LoVo (cell line): ENCODE data around the gene IFI6.
"Not testable (repeated sequence)": the region's sequence is repeated elsewhere in the genome, so short reads cannot be mapped to it uniquely, and the experiment has no call there.

Experiments
- DNase-seq: peaks from one replicate; pipeline ENCODE4 v3.0.0-alpha.2; 2016; ENCODE audit warnings: low spot score

Gene IFI6

DNA sequence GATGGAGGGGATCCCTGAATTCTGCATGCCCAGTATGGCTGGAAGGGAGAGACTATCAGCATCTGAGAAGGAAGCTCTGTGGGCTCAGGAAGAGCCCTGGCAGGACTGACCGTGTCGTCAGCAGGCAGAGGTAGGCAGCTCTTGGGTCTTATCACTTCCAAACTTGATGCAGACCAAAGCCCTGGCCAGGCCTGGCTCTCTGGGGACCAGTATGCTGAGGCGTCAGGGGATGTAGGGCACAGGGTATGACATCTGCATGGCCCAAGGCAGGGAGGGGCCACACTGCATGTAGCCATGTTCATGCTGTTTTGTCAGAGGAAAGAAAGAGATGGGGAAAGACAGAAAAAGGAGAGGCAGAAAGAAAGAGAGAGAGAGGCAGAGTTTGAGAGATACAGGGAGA, 43.3 kb downstream of the IFI6 start:
- no peak for DNase-seq

DNA sequence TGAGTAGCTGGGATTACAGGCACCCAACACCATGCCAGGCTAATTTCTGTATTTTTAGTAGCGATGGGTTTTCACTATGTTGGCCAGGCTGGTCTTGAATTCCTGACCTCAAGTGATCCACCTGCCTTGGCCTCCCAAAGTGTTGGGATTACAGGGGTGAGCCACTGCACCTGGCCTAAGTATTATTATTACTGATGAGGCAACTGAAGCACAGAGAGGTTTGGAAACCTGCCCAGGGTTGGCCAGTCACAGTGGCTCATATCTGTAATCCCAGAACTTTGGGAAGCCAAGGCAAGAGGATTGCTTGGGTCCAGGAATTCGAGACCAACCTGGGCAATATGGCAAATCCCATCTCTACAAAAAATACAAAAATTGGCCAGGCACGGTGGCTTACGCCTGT, 44.3 kb downstream of the IFI6 start:
- not testable (repeated sequence) for DNase-seq

DNA sequence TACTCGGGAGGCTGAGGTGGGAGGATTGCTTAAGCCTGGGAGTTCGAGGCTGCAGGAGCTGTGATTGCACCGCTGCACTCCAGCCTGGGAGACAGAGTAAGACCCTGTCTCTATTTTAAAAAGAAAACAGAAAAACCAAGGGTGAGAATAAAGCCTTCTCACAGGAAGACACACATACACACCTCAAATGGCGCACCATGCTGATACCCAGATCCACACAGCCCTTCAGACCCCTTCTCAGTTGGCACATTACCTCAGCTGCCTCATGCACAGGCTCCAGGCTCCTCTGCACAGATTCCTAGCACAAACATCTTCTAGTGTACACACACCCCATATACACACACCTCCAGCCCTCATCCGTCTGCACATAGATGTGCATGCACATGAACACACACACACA, 44.9 kb downstream of the IFI6 start:
- no peak for DNase-seq

DNA sequence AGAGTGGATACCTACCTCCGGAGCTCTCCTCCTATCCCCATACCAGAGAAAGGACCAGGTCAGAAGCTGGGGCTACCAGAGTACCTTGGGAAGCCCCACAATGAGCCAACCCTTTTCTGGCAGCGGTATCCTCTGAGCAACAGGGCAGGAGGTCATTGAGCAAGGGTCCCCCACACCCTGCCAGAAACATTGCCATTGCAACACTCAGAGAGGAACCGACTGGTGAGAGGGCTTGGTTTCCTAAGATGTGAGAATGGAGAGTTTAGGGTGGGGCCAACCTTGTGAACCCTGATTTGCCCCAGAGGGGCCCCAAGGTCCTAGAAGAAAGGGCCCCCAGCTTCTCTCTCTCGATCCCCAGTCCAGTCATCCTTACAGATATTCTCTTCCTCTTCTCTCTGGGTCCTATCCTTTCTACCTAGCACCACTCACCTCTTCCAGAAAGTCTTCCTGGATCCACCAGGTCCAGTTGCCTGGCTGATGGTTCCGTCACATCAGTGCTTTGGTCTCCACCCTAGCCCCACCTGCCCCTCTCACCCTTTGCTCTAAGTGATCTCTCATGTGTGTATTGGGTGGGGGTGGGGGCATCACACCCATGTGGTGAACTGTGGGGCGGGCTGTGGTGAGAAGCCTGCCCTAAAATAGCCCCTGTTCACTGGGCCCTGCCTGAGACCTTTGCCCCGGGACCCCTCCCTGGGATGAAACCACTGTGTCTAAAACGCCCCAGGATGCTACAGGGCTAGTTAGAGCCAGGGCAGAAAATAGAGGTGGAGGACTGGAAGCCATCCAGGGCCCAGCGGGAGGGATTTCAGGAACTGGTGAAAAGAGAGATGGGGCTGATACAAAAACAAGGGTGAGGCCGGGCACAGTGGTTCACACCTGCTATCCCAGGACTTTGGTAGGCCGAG, 45.7 kb downstream of the IFI6 start:
- DNase-seq, result no peak

DNA sequence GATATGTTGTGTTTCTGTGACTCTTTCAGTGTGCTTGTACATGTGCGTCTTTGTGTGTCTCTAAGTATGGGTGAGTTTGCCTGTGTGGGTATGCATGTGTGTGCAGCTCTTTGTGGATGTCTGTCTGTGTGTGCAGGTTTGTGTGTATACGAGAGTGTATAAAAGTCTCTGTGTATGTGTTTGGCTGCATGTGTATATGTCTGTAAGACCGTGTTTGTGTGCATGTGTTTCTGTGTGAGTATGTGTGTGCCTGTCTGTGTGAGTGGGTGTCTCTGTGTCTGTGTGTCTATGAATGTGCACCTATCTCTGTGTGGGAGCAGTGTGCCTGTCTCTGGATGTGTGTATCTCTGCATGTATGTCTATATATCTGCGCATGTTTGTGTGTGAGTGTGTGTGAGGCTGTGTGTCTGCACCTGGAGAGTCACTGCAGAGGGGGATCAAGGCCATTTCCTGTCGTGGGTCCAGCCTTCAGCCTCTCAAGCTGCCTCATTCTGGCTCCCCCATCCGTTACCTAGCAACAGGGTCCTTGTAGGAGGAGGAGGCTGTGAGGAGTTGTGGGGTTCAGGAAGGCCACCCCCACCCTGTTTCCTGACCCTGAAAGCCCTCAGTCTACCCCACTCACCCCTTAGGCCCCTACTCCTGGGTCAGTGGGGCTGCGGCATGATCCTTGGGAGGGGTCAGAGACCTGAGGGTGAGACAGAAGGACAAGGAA, 47.4 kb downstream of the IFI6 start:
- DNase-seq, result no peak

DNA sequence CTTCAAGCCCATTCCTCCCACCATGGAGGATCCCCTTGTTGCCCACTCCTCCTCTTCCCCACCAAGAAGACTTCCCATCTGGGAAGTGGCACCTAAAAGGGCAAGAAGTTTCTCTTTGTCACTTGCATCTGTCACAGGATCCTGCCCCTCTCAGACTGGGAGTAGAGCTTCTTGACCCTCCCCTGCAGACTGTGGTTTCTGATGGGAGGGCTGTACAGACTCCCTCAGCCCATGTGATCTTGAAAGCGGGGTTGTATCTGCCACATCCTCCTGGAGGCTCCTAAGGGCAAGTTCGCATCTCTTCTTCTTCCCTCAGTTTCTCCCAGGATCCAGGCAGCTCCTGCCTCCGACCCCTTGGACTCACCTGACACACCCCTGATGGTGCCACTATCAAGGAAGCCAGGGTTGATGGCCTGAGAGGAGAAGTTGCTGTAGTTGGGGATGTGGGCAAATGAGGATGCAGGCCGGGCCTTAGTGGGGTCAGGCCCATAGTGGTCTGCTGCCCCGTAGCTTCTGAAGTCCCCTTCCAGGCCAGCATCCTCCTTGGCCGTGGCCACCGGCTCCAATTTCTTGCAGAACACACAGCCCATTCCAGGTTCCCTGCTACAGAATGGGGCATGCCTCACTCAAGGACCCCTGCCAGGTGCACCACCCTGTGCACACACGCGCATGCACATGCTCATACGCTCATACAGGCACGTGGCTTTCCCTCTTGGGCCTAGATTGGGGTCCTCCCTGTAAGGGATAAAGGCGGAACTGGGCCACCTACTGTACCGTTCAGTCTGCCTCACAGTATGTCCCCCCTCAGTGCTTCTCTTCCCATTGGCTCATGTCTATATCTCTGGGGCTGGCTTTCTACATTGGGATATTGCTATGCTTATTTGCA, 48.4 kb downstream of the IFI6 start:
- DNase-seq, result no peak

DNA sequence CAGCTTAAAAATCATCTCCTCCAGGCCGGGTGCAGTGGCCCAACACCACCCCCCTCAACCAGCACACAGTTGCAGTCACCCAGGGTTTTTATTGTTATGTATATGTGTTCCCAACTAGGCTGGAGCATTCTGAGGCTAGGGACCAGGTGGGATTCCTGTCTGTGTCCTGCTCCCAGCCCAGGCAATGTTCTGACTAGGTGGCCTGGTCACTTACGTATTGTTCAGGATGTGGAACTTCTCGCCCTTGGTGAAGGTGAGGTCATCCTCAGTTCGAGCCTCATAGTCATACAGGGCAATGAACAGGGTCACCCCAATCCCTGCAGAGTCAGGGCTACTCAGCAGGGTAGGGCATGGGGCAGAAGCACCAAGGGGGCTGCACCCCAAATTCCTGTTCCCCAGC, 49.2 kb downstream of the IFI6 start:
- DNase-seq, result no peak

DNA sequence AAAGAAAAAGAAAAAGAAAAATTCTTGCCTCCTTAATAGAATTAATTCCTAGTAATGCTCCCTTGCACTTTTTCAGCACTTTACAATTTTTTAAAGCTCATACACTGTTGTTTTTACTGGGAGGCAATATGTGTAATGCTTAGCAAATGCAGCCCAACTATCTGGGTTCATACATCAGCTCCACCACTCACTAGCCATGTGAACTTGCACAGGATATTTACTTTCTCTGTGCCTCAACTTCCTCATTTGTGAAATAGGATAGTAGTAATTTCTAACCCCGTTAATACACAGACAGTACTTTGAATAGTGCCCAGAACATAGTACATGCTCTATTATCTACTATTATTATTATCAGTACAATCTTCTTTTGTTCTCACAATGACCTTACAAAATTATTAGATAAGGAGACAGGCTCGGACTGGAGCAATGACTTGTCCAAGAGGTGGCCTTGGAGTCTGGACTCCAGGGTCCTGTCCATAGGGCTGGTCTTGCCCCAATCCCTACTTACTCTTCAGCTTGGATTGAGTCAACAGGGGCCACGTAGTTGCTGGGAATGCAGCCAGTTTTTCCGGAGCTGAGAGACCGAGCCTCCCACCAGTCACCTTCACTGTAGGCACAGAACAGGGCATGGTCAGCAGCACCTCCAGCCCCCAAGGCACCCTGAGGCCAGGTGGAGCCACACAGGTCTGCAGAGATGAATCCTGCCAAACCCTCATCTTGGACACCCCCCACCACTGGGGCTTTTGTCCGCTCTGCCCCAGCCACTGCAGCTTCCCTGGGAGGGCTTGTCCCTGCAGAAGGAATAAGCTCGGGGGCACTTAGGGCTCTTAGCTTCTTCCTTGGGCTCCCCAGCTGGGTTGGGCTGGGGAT, 50.7 kb downstream of the IFI6 start:
- DNase-seq, result no peak

DNA sequence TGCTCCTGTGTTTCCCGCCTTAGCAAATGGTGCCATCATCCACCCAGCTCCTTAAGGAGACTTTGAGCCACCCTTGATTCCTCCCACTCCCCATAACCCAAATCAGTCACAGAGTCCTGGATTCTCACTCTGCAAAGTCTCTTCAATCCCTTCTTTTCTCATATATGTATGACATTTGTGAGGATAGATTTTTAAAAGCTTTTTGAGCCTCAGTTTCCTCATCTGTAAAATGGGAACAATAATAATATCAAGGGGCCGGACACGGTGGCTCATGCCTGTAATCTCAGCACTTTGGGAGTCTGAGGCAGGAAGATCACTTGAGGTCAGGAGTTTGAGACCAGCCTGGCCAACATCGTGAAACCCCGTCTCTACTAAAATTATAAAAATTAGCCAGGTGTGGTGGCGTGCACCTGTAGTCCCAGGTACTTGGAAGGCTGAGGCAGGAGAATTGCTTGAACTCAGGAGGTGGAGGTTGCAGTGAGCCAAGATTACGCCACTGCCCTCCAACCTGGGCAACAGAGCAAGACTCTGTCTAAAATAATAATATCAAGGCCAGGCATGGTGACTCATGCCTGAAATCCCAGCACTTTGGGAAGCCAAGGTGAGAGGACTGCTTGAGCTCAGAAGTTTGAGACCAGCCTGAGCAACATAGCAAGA, 52.1 kb downstream of the IFI6 start:
- not testable (repeated sequence) for DNase-seq

DNA sequence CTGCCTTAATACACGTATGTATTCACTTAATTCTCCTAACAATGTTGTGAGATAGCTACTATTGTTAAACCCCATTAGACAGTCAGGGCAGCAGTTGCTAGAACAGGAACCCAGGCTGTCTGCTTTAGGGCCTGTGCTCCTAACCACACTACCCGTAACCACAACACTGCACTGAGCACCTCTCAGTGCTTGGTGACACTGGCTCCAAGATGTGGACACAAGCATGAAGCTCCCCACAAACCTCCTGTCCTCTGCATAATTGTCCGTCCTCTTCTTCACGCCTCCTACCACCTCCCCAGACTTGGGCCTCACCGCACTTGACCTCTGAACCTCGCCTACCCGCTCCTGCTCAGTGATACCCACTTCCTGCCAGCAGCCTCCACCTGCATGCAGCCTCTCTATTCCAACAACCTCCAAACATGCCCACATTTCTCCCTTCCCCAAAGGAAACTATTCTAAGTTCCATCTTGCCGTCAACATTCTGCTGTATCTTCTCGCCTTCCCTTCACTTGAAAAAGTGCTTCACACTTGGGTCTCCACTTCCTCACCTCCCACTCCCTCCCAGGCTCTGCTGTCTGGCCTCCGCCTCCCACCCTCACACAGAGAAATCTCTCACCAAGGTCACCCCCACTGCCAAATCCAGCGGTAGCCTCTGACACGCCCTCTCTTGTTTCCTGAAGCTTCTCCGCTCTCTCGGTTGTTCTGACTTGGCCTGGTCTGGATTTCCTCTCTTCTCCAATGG, 53.5 kb downstream of the IFI6 start:
- DNase-seq, result no peak

DNA sequence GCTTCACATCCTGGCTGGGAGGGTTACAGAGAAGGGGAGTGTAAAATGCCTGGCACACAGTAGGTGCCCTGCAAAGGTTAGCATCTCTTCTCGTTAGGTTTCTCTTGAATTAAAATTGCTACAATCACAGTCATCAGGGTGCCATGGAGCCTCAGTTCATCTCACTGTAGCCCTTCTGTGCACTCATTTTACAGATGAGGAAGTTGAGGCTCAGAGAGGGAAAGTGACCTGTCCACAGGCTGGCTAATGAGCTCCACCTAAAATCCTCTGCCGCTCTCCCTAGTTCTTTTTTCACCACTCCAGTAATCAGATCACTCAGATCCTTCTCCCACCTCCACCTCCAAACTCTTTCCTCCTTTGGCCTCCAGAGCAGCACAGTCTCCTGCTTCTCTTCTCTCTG, 54.6 kb downstream of the IFI6 start:
- DNase-seq, result no peak

DNA sequence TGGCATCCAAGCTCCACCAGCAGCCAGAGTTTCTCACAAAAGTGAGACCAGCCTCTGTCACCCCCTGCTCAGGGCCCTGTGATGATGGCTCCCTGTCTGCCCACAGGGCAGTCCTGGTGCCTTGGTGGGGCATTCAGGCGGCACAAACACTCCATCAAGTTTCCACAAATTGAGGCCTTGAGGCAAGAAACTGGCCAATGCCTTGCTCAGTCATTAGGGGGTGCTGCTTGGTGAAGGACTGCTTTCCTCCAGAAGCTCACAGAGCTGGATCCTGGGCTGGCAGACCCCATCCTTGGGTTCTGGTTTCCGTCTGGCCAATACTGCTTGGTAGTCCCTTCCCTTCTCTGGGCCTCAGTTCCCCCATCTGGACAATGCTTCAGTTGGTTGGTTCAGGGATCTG, 55.6 kb downstream of the IFI6 start:
- DNase-seq, result no peak
